HepG2 (cell line): ENCODE data around the gene SYDE1. TPM values are rescaled to one million over a fixed set of nuclear protein-coding genes. Genes with fewer than 3 reads are reported as not detected.

Experiments
- ATAC-seq: fragments of 200-7000 bp; cut with Tn5 transposase; 3 replicates; pipeline ENCODE4 v1.9.1; 2020; ENCODE audit warnings: mild to moderate bottlenecking, moderate library complexity
- BruUV-seq: library from RNA; stranded (reverse); fragments of 400-500 nt; replicated peaks from 2 replicates; lab custom pipeline; 2021; lab: Mats Ljungman, UMichigan
- CTCF ChIA-PET: fragments of 300-600 bp; formaldehyde crosslinking; extraction: SDS; loops from one replicate; lab custom pipeline; 2021; ENCODE audit warnings: low total read pairs, inconsistent platforms, low intra/inter-chr PET ratio; lab: Yijun Ruan, JAX
- POLR2A ChIA-PET: fragments of 350-600 bp; sonication (Branson Sonifier 250); formaldehyde crosslinking; loops from one replicate; lab custom pipeline; 2020; ENCODE audit warnings: antibody characterized with exemption, inconsistent platforms; lab: Yijun Ruan, JAX
- DNase-seq: peaks from one replicate; pipeline ENCODE4 v3.0.0-alpha.2; 2015; ENCODE audit warnings: low spot score
- FAIRE-seq: peaks from 3 replicates; lab custom pipeline; 2011; peaks lifted over from hg19 to GRCh38; lab: Jason Lieb, UNC
- H2AFZ ChIP-seq: one replicate; pipeline ENCODE4 v1.6.1; 2011; ENCODE audit warnings: low read length, inconsistent platforms
- H3K27ac ChIP-seq: fragments of 300-600 bp; 3 replicates; pipeline ENCODE4 v1.8.0; 2011; ENCODE audit warnings: mixed run types, mild to moderate bottlenecking, mixed read lengths, low read length, inconsistent platforms; ENCODE audit not compliant: insufficient read depth; ENCODE audit errors: extremely low read length
- H3K27me3 ChIP-seq, 2 experiments: fragments of 200-600 bp in 1 of 2; 2 replicates in 1 of 2; 3 replicates in 1 of 2; pipeline versions ENCODE4 v1.6.0 to v1.8.0; 2011; ENCODE audit warnings: low read length in 2 of 2, mild to moderate bottlenecking in 2 of 2, moderate library complexity in 2 of 2, inconsistent platforms in 1 of 2; ENCODE audit not compliant: insufficient read depth in 2 of 2, control insufficient read depth in 1 of 2
- H3K36me3 ChIP-seq, 2 experiments: fragments of 200-600 bp in 1 of 2; replicated peaks in 1 of 2; 2 replicates in 1 of 2; 3 replicates in 1 of 2; pipeline versions ENCODE4 v1.5.1 to v1.8.0; 2011; ENCODE audit warnings: low read length in 2 of 2, inconsistent platforms in 1 of 2; ENCODE audit not compliant: insufficient read depth in 2 of 2, control insufficient read depth in 1 of 2
- H3K4me1 ChIP-seq: 2 replicates; pipeline ENCODE4 v1.5.1; 2012; ENCODE audit warnings: low read length, inconsistent platforms; ENCODE audit not compliant: insufficient read depth
- H3K4me2 ChIP-seq: 2 replicates; pipeline ENCODE4 v1.6.0; 2011; ENCODE audit warnings: low read depth, low read length, inconsistent platforms
- H3K4me3 ChIP-seq, 3 experiments: fragments of 200-600 bp in 1 of 3; sonication (generic), shearing (Covaris generic) in 1 of 3; replicated peaks in 1 of 3; 2 replicates each; pipeline ENCODE4 v1.5.1; 2011 to 2016; ENCODE audit warnings: low read length in 3 of 3, inconsistent platforms in 2 of 3, low read depth in 2 of 3, mild to moderate bottlenecking in 2 of 3, control low read depth in 1 of 3, mixed read lengths in 1 of 3; ENCODE audit not compliant: insufficient read depth in 1 of 3
- H3K79me2 ChIP-seq: one replicate; pipeline ENCODE4 v1.6.1; 2011; ENCODE audit warnings: low read length, inconsistent platforms; ENCODE audit not compliant: insufficient read depth
- H3K9ac ChIP-seq: 2 replicates; pipeline ENCODE4 v1.6.0; 2011; ENCODE audit warnings: mild to moderate bottlenecking, low read depth, low read length, inconsistent platforms; ENCODE audit not compliant: insufficient read depth
- H3K9me3 ChIP-seq: 2 replicates; pipeline ENCODE4 v1.5.1; 2012; ENCODE audit warnings: mild to moderate bottlenecking, low read length
- H4K20me1 ChIP-seq: 2 replicates; pipeline ENCODE4 v1.6.0; 2011; ENCODE audit warnings: inconsistent platforms, mild to moderate bottlenecking, low read length, moderate library complexity; ENCODE audit not compliant: insufficient read depth
- ARID3A ChIP-seq: IDR thresholded peaks from 2 replicates; pipeline ENCODE4 v1.6.1; 2012; ENCODE audit warnings: low read depth, low read length, improper control_type of control experiment
- ATF6 ChIP-seq: sonication (generic); formaldehyde crosslinking; conservative IDR thresholded peaks from 2 replicates; pipeline ENCODE4 v1.4.0; 2020; ENCODE audit warnings: missing genetic modification reagents
- BRF2 ChIP-seq: sonication (generic); formaldehyde crosslinking; IDR thresholded peaks from 2 replicates; pipeline ENCODE4 v1.8.1; 2022; ENCODE audit warnings: mild to moderate bottlenecking, missing genetic modification reagents
- CAMTA2 ChIP-seq: sonication (generic); formaldehyde crosslinking; IDR thresholded peaks from 2 replicates; pipeline ENCODE4 v1.4.0; 2020; ENCODE audit warnings: mild to moderate bottlenecking, missing genetic modification reagents, borderline replicate concordance
- NFRKB ChIP-seq: fragments of 450-650 bp; IDR thresholded peaks from 2 replicates; pipeline ENCODE4 v1.6.1; 2017
- NR3C1 ChIP-seq: sonication (generic); formaldehyde crosslinking; IDR thresholded peaks from 2 replicates; pipeline ENCODE4 v1.4.0; 2020; ENCODE audit warnings: missing genetic modification reagents
- RELA ChIP-seq: sonication (generic); formaldehyde crosslinking; IDR thresholded peaks from 2 replicates; pipeline ENCODE4 v1.4.0; 2020; ENCODE audit warnings: missing genetic modification reagents
- ZBTB37 ChIP-seq: sonication (generic); formaldehyde crosslinking; IDR thresholded peaks from 2 replicates; pipeline ENCODE4 v1.4.0; 2020; ENCODE audit warnings: mild to moderate bottlenecking, missing genetic modification reagents
- ZFX ChIP-seq: sonication (generic); formaldehyde crosslinking; IDR thresholded peaks from 2 replicates; pipeline ENCODE4 v1.4.0; 2020; ENCODE audit warnings: mild to moderate bottlenecking, low read depth, missing genetic modification reagents, moderate library complexity
- ZNF234 ChIP-seq: sonication (generic); formaldehyde crosslinking; conservative IDR thresholded peaks from 2 replicates; pipeline ENCODE4 v1.5.1; 2020; ENCODE audit warnings: mild to moderate bottlenecking, missing genetic modification reagents
- ZNF235 ChIP-seq: sonication (generic); formaldehyde crosslinking; IDR thresholded peaks from 2 replicates; pipeline ENCODE4 v1.8.1; 2023; ENCODE audit warnings: mild to moderate bottlenecking, missing genetic modification reagents, borderline replicate concordance
- ZNF251 ChIP-seq: sonication (generic); formaldehyde crosslinking; IDR thresholded peaks from 2 replicates; pipeline ENCODE4 v1.9.0; 2021; ENCODE audit warnings: mild to moderate bottlenecking, missing genetic modification reagents
- ZNF414 ChIP-seq: sonication (generic); formaldehyde crosslinking; IDR thresholded peaks from 2 replicates; pipeline ENCODE4 v1.5.0; 2020; ENCODE audit warnings: missing genetic modification reagents
- ZNF446 ChIP-seq: sonication (generic); formaldehyde crosslinking; IDR thresholded peaks from 2 replicates; pipeline ENCODE4 v1.5.0; 2020; ENCODE audit warnings: mild to moderate bottlenecking, missing genetic modification reagents
- ZNF569 ChIP-seq: sonication (generic); formaldehyde crosslinking; IDR thresholded peaks from 2 replicates; pipeline ENCODE4 v1.5.0; 2020; ENCODE audit warnings: mild to moderate bottlenecking, missing genetic modification reagents, moderate library complexity, borderline replicate concordance
- ZNF615 ChIP-seq: sonication (generic); formaldehyde crosslinking; IDR thresholded peaks from 2 replicates; pipeline ENCODE4 v1.5.0; 2020; ENCODE audit warnings: mild to moderate bottlenecking, missing genetic modification reagents, borderline replicate concordance
- ZSCAN12 ChIP-seq: sonication (generic); formaldehyde crosslinking; IDR thresholded peaks from 2 replicates; pipeline ENCODE4 v1.9.0; 2021; ENCODE audit warnings: mild to moderate bottlenecking, missing genetic modification reagents
- ZZZ3 ChIP-seq: sonication (generic); formaldehyde crosslinking; IDR thresholded peaks from 2 replicates; pipeline ENCODE4 v1.4.0; 2020; ENCODE audit warnings: missing genetic modification reagents, mild to moderate bottlenecking, borderline replicate concordance
- WGBS: methylation state at CpG from one replicate; pipeline ENCODE4 v1.1.6; 2017; ENCODE audit warnings: low lambda C conversion rate; 5-methylcytosine and 5-hydroxymethylcytosine counted together
- in situ Hi-C: cut with HindIII; loops from 2 replicates; pipeline ENCODE4 v1.10.0; 2017; ENCODE audit warnings: low pct_unique_long_range_greater_than_20kb; ENCODE audit not compliant: extremely low pct_ligation_motif_present
- intact Hi-C: fragments of 100-400 bp; cut with micrococcal nuclease; formaldehyde crosslinking; loops from one replicate; pipeline ENCODE4 v1.10.0; 2022; ENCODE audit not compliant: unreplicated experiment
- polyA plus RNA-seq, 8 experiments: library from polyadenylated mRNA; depleted of rRNA in 3 of 8; stranded (reverse) in 7 of 8; unstranded in 1 of 8; fragments of >200 nt; fragmentation: Illumina TruSeq in 4 of 8; extraction: Trizol in 4 of 8; gene quantifications; 2 replicates each; pipeline versions ENCODE4 v1.2.1 to v1.2.3, GENCODE V29; 2011 to 2016; ENCODE audit warnings: low read depth in 4 of 8, missing spikeins in 1 of 8, mixed read lengths in 1 of 8; ENCODE audit not compliant: insufficient read depth in 1 of 8
- total RNA-seq, 5 experiments: library from RNA; depleted of rRNA; stranded (reverse); fragments of >200 nt; fragmentation: Illumina TruSeq; extraction: Trizol; gene quantifications; 2 replicates each; pipeline ENCODE4 v1.2.3, GENCODE V29; 2016; ENCODE audit warnings: low read depth in 1 of 5

Gene SYDE1
- total and polyA plus RNA-seq, 2 of the 13 experiments (the other 11 are each of a cell fraction or from before 2014, with no cell fraction given), result 4.3 to 13.6 TPM

- TF ChIP-seq BRF2 (CRISPR knock-in tag), result no peak
- TF ChIP-seq CAMTA2, result no peak
- TF ChIP-seq ATF6 (CRISPR knock-in tag), result no peak
- no peak for TF ChIP-seq ZNF235 (CRISPR knock-in tag)
Observed at GRCh38 chr19:15141143-15141542, 33.9 kb downstream of the SYDE1 start (continued).

- Histone ChIP-seq H3K36me3 (no peaks in the 10 kb centered on the region), H3K4me2 (no peak overlapping the region), H4K20me1 (no peaks in the 10 kb centered on the region), H3K79me2 (no peaks in the 10 kb centered on the region), H3K9me3 (no peaks in the 10 kb centered on the region), H3K4me3 (no peak overlapping the region), H3K4me1 (no peaks in the 10 kb centered on the region), H2AFZ (no peak overlapping the region), H3K27me3 (no peaks in the 10 kb centered on the region), H3K27ac (no peak overlapping the region), H3K9ac (no peak overlapping the region)
- intact Hi-C loops, result no loop called here
- WGBS, result 49% methylated on average over 5 of the region's 5 CpGs
- ATAC-seq, result no peak
- BruUV-seq, result no TSS peak
- in situ Hi-C loops, result no loop called here
- no peak for DNase-seq
- no peak for FAIRE-seq
- POLR2A ChIA-PET, result no interaction called here
- CTCF ChIA-PET, result no interaction called here
- TF ChIP-seq NR3C1 (CRISPR knock-in tag) (no peak), ZNF569 (no peak), NFRKB (no peak), ZFX (CRISPR knock-in tag) (no peak), ZNF251 (CRISPR knock-in tag) (no peak), ZNF446 (CRISPR knock-in tag) (no peak), ZNF615 (CRISPR knock-in tag) (no peak), RELA (CRISPR knock-in tag) (no peak), ZNF414 (CRISPR knock-in tag) (no peak), ZZZ3 (CRISPR knock-in tag) (no peak), ZNF234 (CRISPR knock-in tag) (no peak), ZBTB37 (no peak), ZSCAN12 (CRISPR knock-in tag) (no peak), ARID3A (no peak)
Observed at GRCh38 chr19:15142313-15142712, 35.1 kb downstream of the SYDE1 start.
